GM19193 (cell line): ENCODE data around the gene MISP3.

Experiments
- POLR2A ChIP-seq: IDR thresholded peaks from 4 replicates; pipeline ENCODE4 v1.6.1; 2011; ENCODE audit not compliant: insufficient read depth, insufficient read length; ENCODE audit errors: extremely low read depth

MISP3 gene

GRCh38 chr19:14118165-14119051, 45.8 kb downstream of the MISP3 start:
- peak; percentile 4 for TF ChIP-seq POLR2A

- TF ChIP-seq POLR2A: no peak
These were observed 46.6 kb downstream of the MISP3 start for GRCh38 chr19:14119146-14119545.

GRCh38 chr19:14119644-14120496, 47.3 kb downstream of the MISP3 start:
- TF ChIP-seq POLR2A: no peak

GRCh38 chr19:14120497-14120780, 47.9 kb downstream of the MISP3 start:
- no peak for TF ChIP-seq POLR2A

- TF ChIP-seq POLR2A: no peak
These were observed 50.3 kb downstream of the MISP3 start for GRCh38 chr19:14122924-14123323.
